GM19395 (cell line): ENCODE results near the gene RPN1.
"Not testable (repeated sequence)": the region's sequence is repeated elsewhere in the genome, so short reads cannot be mapped to it uniquely, and the experiment has no call there.

ENCODE experiments used
- ATAC-seq: cut with Tn5 transposase; IDR thresholded peaks from one replicate; pipeline ENCODE4 v1.9.1; 2021; ENCODE audit warnings: mild to moderate bottlenecking, moderate library complexity; ENCODE audit not compliant: unreplicated experiment

The RPN1 gene

DNA sequence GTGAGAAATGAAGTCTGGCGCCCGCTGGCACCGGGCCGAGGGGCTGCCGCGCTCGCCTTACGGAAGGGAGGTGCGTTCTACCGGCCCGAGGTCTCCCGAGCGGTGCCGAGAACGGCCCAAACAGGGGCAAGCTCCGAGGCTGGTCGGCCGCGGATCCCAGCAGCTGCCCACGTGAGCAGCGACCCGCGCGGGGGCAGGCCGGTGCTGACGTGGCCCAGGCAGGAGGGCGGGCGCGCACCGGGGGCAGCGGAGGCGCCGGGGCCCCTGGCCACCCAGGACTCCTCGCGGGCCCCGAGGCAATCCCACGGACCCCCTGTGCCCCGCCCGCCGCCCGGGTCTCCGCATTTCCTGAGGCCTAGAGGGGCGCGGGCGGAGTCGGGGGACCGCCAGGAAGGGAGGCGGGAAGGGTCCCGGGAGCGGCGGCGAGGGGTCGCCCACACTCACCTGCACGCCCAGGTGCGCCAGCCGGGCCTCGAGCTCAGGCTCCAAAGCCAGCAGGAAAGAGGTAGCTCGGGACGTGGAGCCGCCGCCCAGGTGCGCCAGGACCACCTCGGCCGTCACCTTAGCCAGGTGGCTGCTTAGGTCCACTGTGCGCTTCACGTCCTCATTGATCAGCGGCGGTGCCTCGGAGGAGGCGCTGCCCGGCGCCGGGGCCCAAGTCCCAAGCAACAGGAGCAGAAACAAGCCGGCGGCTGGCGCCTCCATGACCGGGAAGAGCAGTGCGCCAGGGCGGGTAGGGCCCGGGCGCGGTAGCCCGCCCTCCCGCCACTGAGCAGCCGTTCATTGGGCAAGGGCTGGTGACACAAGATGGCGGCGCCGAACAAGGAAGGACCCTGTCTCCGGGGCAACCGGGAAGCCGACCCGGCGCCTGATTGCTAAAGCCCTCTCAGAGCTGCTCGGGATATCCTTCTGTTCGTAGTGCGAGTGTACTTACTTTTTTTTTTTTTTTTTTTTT is at the start of gene RPN1:
Gene RPN1 (minus strand): TSS at position 723 of the 955 bp plus-strand sequence. CDS start 18 bp downstream, at position 705.
- peak; percentile 94 for ATAC-seq

DNA sequence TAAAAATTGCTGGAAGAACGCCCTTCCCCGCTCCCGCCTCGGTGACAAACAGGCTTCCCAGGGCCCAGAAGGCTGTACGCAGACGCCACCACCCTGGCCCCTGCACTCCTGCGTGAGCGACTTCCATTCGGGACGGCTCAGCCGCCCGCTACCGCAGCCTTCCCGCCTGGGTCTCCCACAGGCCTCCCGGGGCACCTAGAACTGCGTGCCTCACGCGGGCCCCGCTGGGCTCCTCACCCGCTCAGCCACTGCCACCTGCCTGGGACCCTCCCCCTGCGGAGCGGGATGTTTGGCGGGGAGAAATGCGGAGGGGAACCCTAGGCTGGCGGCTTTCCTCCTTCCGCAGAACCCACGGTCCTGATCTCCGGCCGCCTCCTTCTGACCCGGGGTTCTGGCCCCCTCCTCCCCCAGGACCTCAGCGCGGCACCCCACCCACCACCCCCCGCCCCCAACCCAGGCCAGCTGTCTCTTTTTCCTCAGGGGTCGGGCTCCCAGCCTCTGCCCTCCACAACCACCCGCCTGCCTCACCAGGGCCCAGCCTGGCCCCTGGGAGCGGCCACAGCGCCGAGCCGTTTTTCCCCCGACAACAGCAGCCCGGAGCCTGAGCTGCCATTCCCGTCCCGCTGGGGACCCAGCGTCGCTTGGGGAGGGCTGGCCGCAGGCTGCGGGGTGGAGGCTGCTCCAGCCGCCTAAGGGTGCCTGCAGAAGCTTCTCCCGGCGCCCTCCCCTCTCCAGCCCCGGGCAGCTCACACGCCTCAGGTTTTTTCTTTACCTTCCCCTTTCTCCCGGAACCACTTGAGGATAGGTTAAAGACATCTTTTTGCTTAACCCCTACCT is 47.8 kb upstream of the RPN1 start:
- no peak for ATAC-seq

DNA sequence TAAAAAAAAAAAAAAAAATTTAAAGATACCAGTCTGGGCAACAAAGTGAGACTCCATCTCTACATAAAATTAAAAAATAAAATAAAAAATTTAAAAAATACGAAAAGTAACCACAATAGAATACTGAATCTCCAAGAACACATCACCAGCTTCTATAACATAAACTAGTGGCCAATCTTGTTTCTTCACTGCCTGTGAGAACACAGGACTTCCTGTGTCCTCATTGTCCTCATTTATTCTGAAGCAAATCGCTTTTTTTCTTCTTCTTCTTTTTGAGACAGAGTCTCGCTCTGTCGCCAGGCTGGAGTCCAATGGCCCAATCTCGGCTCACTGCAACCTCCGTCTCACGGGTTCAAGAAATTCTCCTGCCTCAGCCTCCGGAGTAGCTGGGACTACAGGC is 46.7 kb upstream of the RPN1 start:
- ATAC-seq = no peak

DNA sequence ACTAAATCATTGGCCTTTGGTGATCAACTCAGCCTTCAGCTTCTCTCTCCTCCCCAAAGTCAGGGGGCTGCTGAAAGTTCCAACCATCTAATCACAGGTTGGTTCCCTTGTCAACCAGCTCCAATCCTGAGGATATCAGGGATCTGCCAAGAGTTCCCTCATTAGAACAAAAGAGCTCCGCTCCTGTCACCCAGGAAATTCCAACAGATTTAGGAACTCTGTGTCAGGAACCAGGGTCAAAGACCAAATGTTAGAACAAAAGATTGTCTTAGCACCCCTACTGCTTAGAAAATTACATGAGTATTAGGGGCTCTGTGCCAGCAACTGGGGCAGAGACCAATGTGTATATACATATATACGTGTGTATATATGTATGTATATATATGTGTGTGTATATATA is 43.1 kb upstream of the RPN1 start:
- ATAC-seq = no peak

DNA sequence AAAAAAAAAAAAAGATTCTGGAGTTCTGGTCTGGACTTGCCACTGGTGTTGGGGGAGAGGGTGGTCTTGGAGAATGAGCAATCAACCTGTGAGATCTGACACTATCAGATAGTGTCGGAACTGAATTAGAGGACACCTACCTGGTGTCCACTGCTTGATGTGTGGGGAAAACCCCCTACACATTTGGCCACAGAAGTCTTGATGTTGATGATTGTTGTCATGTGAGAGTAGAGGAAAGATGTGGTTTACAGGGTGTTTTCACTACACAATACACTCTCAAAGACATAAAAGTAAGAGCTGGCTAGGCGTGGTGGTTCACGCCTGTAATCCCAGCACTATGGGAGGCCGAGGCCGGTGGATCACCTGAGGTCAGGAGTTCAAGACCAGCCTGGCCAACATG is 38.4 kb upstream of the RPN1 start:
- ATAC-seq = no peak

DNA sequence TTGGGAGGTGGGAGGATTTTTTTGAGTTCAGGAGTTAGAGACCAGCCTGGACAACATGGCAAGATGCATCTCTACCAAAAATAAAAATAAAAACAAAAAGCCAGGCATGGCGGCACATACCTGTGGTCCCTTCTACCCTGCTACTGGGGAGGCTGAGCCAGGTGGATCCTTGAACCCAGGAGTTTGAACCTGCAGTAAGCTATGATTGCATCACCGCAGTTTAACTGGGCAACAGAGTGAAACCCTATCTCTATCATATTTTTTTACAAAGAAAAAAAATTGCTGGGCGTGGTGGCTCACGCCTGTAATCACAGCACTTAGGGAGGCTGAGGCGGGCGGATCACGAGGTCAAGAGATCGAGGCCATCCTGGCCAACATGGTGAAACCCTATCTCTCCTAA is 35.8 kb upstream of the RPN1 start:
- no peak for ATAC-seq

DNA sequence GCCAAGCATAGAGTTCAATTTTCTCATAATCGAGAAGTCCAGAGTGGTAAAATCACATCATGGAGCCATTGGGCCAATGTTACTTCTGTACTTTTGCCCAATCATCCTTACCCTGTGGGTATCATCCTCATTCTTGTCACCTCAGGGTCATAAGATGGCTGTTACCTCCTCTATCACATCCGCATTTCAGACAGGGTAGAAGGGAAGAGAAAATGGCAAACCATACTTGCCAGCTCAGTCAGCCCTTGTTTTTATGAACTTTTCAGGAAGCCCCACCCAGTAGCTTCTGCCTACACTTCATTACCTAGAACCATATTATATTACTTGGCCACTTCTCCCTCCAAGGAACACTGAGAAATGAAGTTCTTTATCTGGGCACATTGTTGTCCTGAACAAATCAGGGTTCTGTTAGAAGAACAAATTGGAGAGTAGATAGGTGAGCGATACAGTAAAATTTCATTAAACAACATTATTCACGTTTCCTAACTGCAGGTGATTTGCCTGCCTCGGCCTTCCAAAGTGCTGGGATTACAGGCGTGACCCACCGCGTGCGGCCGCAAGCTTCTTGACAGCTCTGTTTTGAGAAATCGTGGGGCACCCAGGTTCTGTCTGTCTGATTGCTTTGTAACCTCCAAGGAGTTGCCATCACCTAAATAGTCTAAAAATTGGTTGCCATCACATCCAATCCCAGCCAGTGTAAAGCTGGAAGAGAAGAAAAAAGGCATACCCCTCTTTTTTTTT is 34.5 kb upstream of the RPN1 start:
- no peak for ATAC-seq

DNA sequence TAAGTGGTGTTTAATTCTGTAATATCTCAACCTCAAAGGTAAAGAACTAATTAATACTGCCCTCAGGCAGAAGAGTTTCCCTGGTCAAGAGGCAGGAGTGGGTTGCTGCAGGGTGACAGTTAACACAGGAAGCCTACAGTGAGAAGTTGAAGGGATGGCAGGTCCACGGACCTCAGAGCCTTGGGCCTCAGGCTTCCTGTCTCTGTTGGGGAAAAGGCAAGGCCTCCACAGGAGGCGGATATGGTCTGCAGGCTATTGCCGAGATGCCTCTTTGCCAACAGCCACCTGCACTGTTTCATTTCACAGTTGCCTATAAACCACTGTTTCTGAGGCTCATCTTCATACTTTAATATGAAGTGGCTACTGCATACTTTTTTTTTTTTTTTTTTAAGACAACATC is 33.3 kb upstream of the RPN1 start:
- no peak for ATAC-seq

DNA sequence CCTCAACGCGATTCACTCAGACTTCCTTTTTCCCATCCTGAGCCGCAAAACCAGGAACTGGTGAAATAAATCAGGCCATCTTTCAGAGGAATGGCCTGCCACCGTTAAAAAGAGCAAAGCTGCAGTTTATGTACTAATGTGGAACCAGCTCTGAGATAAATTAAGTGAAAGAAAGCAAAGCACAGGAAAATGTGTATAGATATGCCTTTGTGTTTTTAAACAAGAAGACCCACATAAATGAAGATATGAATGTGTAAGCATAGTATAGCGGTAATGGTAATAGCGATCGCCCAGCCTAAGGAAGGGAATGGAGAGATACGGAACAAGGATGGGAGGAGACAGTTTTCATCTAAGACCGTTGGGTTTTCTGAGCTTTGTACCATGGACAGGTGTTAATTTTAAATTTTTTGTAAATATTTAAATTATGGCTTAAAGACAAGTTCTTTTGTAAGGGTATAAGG is 30.8 kb upstream of the RPN1 start:
- no peak for ATAC-seq

DNA sequence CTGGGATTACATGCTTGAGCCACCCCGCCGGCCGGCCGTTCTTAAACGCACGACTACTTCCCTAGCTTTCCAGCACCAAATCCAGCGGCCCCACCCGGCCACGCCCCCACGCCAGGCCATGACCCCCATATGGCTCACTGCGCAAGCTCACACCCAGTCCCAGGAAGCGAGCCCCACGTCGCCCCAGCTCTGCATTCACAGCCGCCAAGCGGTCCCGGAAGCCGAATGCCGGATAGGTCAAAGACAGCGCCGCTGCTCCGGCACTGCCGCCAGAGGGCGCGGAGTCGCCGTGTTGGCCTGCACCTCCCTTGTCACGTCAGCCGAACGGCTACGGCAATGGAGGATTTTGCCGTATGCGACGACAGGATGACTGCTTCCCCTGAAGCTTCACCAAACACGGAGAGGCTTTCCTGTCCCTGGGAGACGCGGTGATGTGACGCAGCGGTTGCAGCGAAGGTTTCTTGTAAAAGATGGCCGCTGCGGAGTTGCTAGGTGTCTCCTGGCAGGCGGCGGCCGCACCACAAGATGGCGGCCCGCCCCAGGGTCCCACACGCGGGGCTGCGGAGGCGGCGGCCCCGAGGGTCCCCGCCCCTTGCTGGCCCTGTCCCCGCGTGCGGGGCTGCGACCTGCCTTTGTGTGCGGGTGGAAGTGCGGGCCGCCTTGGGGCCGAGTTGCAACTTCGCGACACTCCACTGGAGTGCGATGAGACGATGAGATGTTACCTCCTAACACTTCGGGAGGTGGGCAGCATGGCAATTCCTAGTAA is 30.2 kb upstream of the RPN1 start:
- peak; percentile 96 for ATAC-seq

DNA sequence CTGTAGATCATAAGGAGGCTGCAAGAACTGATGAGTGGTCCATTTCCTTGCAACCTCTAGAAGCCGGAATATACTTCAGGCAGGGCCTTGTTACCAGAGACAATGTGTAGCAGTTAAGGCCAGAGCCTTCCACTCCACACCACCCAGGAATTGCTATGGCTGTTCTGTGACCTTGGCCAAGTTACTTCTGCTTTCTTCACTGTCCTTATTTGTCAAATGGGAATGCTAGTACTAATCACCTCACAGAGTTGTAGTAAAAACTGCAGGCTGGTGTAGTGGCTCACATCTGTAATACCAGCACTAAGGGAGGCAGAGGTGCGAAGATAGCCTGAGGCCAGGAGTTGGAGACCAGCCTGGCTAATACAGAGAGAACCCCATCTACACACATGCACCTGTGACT is 28.7 kb upstream of the RPN1 start:
- no peak for ATAC-seq

DNA sequence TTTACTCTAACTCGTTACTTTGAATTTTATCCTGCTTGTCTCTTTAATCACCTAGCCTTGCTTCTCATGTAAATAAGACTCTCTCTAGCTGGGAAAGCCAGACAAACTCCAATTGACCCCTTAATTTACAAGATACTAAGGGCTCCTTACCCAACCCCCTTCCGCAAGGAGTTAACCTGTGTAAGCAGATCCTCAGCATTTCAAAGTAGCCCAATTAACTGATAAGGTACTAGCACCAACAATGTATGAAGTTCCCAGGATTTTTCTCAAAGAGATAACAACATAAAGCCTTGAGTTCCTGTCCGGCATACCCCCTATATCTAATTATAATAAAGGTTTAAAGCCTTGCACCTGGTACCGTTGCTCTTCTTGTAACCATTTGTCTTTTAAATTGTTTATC is 25.2 kb upstream of the RPN1 start:
- not testable (repeated sequence) for ATAC-seq

DNA sequence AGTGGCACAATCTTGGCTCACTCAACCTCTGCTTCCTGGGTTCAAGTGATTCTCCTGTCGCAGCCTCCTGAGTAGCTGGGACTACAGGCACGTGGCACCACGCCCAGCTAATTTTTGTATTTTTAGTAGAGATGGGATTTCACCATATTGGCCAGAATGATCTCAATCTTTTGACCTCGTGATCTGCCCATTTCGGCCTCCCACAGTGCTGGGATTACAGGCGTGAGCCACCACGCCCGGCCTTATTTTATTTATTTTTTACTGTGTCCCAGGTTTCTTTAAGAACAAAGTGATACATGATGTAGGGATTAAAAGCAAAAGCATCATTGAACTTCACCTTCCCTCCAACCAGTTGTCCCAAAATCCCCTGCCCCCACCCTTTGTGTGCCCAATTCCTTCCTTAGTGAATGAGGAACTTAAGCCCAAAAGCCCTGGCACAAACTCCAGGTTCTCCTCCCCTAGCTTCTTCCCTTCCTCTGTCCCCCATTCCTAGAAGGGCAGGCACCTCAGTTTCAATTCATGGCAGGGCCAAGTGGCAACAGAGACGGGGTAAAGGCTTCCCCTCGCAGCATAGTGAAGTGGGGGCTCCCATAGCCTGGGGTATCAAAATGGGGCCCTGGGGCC is 23.7 kb upstream of the RPN1 start:
- no peak for ATAC-seq

DNA sequence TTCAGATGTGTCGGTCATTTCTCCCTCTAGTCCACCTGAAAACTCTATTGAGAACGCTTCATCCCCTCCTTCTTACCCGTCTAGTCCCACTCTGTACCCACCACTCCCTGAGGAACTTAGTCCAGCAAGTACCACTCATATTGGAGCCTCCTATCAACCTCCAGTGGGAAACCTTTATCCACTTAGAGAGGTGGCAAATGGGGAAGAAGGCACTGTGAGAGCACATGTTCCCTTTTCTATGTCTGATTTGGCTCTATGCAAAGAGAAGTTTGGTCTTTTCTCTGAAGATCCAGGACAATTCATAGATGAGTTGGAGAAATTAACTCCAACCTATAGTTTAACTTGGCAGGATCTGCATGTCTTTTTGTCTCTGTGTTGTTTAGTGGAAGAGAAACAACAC is 17.0 kb upstream of the RPN1 start:
- ATAC-seq = no peak

DNA sequence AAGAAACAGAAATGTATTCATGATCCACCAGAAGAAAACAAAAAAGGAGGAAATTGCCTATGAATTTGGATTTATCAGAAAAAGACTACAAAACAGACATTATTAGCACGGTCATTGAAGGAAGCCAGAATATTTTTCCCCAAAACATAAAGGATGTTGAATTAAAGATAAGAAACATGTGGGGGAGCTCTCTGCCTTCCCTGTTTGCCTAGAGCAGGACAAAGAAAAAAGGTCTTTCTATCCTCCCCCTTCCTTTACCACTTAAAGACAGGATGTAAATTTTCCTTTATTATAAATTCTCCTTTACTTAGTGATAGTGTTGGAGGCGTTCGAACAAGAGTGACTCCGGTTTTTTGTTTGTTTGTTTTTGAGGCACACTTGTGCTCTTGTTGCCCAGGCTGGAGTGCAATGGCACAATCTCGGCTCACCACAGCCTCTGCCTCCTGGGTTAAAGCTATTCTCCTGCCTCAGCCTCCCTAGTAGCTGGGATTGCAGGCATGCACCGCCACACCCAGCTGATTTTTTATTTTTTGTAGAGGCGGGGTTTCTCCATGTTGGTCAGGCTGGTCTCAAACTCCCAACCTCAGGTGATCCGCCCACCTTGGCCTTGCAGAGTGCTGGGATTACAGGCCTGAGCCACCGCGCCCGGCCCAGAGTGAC is 14.9 kb upstream of the RPN1 start:
- ATAC-seq = no peak

DNA sequence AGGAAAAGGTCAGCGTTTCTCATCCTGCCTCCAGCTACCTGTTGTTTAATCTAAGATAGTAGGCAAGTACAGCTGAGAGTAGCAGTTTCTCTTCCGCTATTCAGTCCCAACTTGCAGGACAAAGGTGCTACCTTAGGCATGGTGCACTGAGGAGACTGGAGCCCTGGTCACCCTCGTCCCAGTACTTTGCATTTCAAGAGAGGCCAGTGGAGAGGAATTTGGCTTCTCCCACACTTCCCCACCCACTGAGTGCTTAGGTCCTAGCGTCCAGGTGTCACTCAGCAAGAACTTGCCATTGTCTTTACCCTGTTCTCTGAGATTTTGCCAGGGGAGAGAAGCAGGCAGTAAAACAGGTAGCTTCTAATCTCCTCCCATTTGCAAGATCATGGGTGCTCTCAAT is 12.5 kb upstream of the RPN1 start:
- no peak for ATAC-seq

DNA sequence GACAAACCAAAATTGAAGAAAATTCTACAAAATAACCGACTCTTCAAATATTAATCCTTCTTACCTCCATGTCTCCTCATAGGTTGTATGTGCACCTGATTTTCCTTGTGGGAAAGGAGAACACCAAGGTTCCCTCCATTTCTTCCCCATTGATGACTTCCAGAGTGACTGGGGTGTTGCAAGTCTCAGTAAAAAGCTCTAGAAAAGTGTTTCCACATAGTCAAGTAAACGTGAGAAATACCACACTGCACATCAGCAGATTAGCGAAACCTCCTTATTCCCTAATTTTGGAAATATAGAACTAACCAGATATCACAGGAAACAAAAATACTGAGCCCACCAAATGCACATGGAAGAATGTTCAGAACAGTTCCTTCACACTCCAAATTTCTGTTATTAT is 4.9 kb upstream of the RPN1 start:
- ATAC-seq = no peak

DNA sequence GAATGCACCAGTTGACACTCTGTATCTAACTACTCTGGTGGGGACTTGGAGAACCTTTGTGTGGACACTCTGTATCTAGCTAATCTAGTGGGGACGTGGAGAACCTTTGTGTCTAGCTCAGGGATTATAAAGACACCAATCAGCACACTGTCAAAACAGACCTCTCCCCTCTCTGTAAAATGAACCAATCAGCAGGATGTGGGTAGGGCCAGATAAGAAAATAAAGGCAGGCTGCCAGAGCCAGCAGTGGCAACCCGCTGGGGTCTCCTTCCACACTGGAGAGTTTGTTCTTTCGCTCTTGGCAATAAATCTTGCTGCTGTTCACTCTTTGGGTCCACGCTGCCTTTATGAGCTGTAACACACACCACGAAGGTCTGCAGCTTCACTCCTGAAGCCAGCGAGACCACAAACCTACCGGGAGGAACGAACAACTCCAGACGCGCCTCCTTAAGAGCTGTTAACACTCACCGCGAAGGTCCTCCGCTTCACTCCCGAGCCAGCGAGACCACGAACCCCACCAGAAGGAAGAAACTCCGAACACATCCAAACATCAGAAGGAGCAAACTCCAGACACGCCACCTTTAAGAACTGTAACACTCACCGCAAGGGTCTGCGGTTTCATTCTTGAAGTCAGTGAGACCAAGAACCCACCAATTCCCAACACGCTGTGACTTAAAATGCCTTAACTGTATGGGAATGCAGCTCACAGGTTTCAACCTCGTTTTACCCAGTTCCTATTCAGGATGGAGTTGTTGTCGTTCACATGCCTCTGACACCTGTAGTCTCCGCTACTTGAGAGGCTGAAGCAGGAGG is 3.6 kb upstream of the RPN1 start:
- ATAC-seq = not testable (repeated sequence)
